Left ventricle myocardium inferior (tissue), 1 donor: ENCODE measurements around the gene LDHA. TPM values are rescaled to one million over a fixed set of nuclear protein-coding genes. Genes with fewer than 3 reads are reported as not detected.

Experiments used
- DNase-seq: peaks from one replicate; pipeline ENCODE4 v3.0.0-alpha.2; 2020
- H3K27ac ChIP-seq: fragments of 200-600 bp; replicated peaks from 2 replicates; pipeline ENCODE4 v1.8.0; 2021
- H3K27me3 ChIP-seq: fragments of 200-600 bp; 2 replicates; pipeline ENCODE4 v1.8.0; 2021; ENCODE audit warnings: low read depth
- H3K36me3 ChIP-seq: fragments of 200-600 bp; 2 replicates; pipeline ENCODE4 v1.8.0; 2021
- H3K4me1 ChIP-seq: fragments of 200-600 bp; 2 replicates; pipeline ENCODE4 v1.8.0; 2021
- H3K4me3 ChIP-seq: fragments of 200-600 bp; 2 replicates; pipeline ENCODE4 v1.8.0; 2021; ENCODE audit warnings: mild to moderate bottlenecking, moderate library complexity
- H3K9me3 ChIP-seq: fragments of 200-600 bp; replicated peaks from 2 replicates; pipeline ENCODE4 v1.8.0; 2021
- CTCF ChIP-seq: fragments of 200-600 bp; IDR thresholded peaks from 2 replicates; pipeline ENCODE4 v1.8.0; 2021; ENCODE audit warnings: antibody characterized with exemption, mild to moderate bottlenecking, borderline replicate concordance
- intact Hi-C: fragments of 100-400 bp; cut with micrococcal nuclease; formaldehyde crosslinking; loops from one replicate; pipeline ENCODE4 v1.11.0; 2022
- total RNA-seq: library from RNA; stranded (reverse); fragmentation: NEBNext Ultra II Directional; extraction: Animal tissue kit (Norgen Biotek cat#: 25700); gene quantifications from one replicate; pipeline ENCODE4 v1.2.1, GENCODE V29; 2021
- donor health status: DM: no; HTN: yes; CAD: no; lungs with severe emphysema.

Gene LDHA
- total RNA-seq, 1 donor from 2014 or later, result 332 TPM

GRCh38 chr11:18364495-18365073, 29.8 kb upstream of the LDHA start:
- intact Hi-C loops, result no loop called here

GRCh38 chr11:18365741-18366140, 28.6 kb upstream of the LDHA start:
- H3K27ac ChIP-seq, result no peak overlapping the region

More at GRCh38 chr11:18364495-18365073, 29.8 kb upstream of the LDHA start:
- Histone ChIP-seq H3K4me1 (no peaks in the 10 kb centered on the region), H3K27ac (no peak overlapping the region), H3K36me3 (peaks cover 84% of the 10 kb centered on the region), H3K9me3 (no peaks in the 10 kb centered on the region), H3K4me3 (no peak overlapping the region), H3K27me3 (no peaks in the 10 kb centered on the region)
- DNase-seq, result no peak
- no peak for TF ChIP-seq CTCF

GRCh38 chr11:18366286-18366685, 28.1 kb upstream of the LDHA start:
- DNase-seq, result no peak
- Histone ChIP-seq H3K36me3 (peaks cover 67% of the 10 kb centered on the region), H3K9me3 (no peaks in the 10 kb centered on the region), H3K27ac (no peak overlapping the region), H3K4me1 (no peaks in the 10 kb centered on the region), H3K27me3 (no peaks in the 10 kb centered on the region), H3K4me3 (no peak overlapping the region)
- TF ChIP-seq CTCF, result no peak
- intact Hi-C loops, result no loop called here

More at GRCh38 chr11:18365741-18366140, 28.6 kb upstream of the LDHA start:
- DNase-seq, result no peak
- Histone ChIP-seq H3K4me1 (no peaks in the 10 kb centered on the region), H3K27me3 (no peaks in the 10 kb centered on the region), H3K9me3 (no peaks in the 10 kb centered on the region), H3K36me3 (peaks cover 72% of the 10 kb centered on the region), H3K4me3 (no peak overlapping the region)
- intact Hi-C loops, result no loop called here
- no peak for TF ChIP-seq CTCF

GRCh38 chr11:18367431-18367830, 26.9 kb upstream of the LDHA start:
- intact Hi-C loops, result no loop called here

GRCh38 chr11:18368221-18368620, 26.1 kb upstream of the LDHA start:
- TF ChIP-seq CTCF, result no peak

More at GRCh38 chr11:18367431-18367830, 26.9 kb upstream of the LDHA start:
- H3K4me1 ChIP-seq, result no peaks in the 10 kb centered on the region
- no peak overlapping the region for H3K4me3 ChIP-seq
- no peaks in the 10 kb centered on the region for H3K27me3 ChIP-seq
- no peaks in the 10 kb centered on the region for H3K9me3 ChIP-seq
- H3K36me3 ChIP-seq, result peaks cover 55% of the 10 kb centered on the region
- DNase-seq, result no peak
- no peak for TF ChIP-seq CTCF
- H3K27ac ChIP-seq, result no peak overlapping the region

More at GRCh38 chr11:18368221-18368620, 26.1 kb upstream of the LDHA start:
- intact Hi-C loops, result no loop called here
- H3K4me1 ChIP-seq, result no peaks in the 10 kb centered on the region
- no peaks in the 10 kb centered on the region for H3K9me3 ChIP-seq
- no peaks in the 10 kb centered on the region for H3K27me3 ChIP-seq
- no peak for DNase-seq
- no peak overlapping the region for H3K27ac ChIP-seq
- no peak overlapping the region for H3K4me3 ChIP-seq
- H3K36me3 ChIP-seq, result peaks cover 47% of the 10 kb centered on the region
